Stimulated activated CD8-positive, alpha-beta memory T cell treated with anti-CD3 and anti-CD28 coated beads, Interleukin-7, amount 100 ng/mL, for 4 hours (primary cell): ENCODE data around the gene KIRREL2.
"Not testable (repeated sequence)": the region's sequence is repeated elsewhere in the genome, so short reads cannot be mapped to it uniquely, and the experiment has no call there.

Experiments used
- DNase-seq, 2 donors: peaks; one replicate each; pipeline ENCODE4 v3.0.0-alpha.2; 2020; ENCODE audit warnings: low read depth in 2 of 2

KIRREL2 gene

DNA sequence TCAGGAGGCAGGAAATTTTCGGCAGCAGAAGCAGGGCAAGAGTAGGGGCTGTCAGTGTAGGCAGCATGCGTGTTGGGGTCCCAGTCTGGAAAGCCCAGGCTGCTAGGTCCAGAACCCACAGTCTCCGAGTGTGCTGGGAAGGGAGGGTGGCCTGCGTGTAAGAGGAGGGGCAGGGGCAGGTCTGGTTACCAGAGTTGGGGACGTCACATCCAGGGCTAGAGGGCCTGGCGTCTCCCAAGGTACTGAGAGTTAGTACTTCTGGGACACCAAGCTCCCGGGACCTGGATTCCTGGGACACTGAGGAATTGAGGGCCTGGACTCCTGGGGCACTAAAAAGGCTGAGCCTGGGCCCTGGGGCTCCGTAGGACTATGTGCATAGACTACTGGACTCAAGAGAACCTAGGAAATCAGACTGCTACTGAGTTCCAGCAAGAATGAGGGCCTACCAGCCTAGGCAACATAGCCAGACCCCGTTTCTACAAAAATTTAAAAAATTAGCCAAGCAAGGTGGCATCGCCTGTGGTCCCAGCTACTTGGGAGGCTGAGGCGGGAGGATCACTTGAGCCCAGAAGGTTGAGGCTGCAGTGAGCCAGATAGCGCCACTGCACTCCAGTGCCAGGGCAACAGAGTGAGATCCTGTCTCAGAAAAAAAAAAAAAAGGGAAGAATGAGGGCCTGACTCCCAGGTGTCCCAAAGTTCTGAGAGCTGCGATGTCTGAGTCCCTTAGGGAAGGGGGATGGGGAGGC, 41.2 kb downstream of the KIRREL2 start:
- DNase-seq = no peak

DNA sequence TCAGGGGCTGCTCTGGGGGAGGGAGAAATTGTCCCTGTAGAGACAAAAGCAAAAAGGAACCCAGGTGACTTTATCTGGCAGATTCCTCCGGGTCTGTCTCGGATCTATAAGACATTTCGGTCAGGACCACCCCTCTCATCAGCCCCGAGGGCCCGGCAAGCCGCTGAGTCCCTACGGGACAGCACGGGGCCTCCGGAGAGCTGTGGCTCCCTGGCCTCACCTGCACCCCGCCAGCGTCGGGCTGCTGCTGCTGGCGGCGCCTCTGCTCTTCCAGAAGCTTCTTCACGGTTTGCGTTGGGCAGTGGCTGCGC, 41.7 kb downstream of the KIRREL2 start:
- no peak for DNase-seq

DNA sequence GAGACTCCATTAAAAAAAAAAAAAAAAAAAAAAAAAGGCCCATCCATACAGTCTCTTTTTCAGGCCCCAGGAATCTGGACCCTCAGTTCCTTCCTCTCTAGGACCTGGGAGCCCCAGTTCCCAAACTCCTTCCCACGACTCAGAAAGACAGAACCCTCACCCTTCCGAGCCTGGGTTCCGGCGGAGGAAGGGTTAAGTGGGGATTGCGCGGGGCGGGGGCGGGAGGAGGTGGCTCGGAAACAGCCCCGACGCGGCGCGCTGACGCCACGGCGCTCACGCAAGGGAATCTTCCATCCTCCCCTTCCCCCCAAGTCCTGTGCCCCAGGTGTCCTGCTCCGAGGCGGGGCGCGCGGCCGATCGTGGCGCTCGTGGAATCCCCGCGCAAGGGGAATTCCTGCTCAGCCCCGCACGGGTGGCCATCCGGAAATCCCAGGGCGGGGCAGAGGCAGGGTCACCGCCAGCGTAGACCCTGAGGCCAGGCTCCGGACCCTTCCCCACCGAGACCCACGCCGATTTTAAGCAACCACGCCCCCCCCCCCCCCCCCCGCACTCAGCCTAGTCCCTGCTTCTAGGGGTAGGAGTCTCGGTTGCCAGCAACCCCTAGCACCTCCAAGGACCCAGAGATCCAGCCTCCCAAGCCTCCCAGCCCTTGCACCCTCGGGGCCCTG, 43.0 kb downstream of the KIRREL2 start:
- peak; percentile 81 to 90 for DNase-seq

DNA sequence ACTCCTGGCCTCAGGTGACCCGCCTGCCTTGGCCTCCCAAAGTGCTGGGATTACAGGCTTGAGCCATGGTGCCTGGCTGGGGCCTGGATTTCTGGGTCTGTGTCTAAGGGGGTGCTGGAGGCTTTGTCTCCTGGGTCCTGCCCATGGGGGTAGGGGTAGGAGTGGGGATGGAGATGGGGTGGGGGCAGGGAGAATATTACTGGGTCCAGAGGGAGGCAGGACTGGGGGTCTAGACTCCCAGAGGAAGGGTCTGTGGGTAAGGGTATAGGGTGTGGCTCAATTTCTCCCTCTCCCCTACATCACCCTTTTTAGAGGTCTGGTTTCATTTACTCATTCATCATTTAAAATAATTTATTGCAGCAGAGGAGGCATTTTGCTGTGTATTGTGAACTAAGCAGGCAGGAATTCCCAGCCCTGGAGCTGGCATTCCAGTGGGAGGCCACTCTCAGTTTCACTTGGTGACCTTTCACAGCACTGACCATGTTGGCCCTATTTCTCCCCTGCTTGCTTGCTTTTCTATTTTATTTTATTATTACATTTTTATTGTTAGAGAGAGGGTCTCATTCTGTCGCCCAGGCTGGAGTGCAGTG, 44.4 kb downstream of the KIRREL2 start:
- DNase-seq = no peak

DNA sequence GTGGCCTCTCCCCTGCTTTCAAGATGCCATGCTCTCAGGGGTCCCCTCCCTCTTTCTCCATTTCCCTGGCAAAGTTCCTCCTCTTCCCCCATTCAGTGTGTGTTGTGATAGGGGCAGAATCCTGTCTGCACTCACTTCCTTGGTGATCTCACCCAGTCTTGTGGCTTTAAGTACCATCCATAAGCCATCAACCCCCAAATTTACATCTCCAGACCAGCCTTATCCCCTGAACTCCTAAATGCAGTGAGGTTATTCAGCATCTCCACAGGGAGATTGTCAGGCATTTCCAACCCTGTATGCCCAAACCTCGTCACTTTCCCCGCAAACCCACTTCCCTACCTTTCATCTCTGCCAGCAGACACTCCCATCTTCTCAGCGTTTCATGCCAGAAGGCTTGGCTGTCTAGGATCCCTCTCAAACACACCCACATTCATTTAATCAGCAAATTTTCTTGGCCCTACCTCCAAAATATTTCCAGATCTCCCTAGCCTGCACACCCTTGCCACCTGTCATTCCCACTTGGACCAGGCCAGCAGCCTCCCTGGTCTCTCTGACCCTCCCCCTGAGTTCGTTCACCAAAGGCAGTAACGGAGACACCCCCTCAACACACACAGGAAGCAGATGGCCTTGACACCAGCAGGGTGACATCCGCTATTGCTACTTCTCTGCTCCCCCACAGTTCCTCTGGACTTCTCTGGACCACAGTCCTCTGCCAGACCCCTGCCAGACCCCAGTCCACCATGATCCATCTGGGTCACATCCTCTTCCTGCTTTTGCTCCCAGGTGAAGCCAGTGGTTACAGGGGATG, 45.3 kb downstream of the KIRREL2 start, which contains the start of gene HCST:
HCST (plus strand) TSS at position 676 of the 808 bp plus-strand sequence; CDS start at position 741, 65 bp downstream.
- peak in 1 of 2 donors; percentile 36 for DNase-seq

DNA sequence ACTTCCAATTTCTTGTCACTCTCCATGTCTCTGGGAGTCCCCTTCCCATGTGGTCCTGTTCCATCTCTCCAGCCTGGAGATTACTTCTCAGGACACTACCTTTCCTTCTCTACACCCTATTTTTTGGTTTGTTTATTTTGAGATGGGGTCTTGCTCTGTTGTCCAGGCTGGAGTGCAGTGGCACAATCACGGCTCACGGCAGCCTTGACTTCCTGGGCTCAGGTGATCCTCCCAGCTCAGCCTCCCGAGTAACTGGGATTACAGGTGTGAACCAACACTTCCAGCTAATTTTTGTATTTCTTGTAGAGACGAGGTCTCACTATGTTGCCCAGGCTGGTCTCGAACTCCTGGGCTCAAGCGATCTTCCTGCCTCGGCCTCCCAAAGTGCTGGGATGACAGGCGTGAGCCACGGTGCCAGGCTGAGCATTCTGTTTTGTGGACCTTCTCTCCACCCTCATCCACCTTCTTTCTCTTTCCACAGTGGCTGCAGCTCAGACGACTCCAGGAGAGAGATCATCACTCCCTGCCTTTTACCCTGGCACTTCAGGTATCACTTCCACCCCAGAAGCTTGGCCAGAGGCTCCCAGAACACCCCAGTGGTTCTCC, 46.3 kb downstream of the KIRREL2 start:
- no peak for DNase-seq

DNA sequence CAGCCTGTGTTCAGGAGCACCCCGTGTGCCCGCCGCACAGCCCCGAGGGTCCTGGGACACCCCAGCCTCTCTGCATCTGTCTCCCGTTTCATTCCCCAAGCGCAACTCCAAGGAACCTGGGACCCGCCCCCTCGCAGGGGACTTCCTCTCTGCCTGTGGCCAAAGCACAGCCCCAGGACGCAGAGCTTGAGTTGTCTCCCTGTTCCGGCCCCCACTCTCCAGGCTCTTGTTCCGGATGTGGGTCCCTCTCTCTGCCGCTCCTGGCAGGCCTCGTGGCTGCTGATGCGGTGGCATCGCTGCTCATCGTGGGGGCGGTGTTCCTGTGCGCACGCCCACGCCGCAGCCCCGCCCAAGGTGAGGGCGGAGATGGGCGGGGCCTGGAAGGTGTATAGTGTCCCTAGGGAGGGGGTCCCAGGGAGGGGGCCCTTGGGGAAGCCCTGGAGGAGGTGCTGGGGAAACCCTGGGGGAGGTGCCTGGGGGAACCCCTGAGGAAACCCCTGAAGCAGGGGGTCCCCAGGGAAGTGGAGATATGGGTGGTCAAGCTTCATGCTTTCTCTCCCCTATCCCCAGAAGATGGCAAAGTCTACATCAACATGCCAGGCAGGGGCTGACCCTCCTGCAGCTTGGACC, 47.0 kb downstream of the KIRREL2 start:
- peak; percentile 90 to 92 for DNase-seq

DNA sequence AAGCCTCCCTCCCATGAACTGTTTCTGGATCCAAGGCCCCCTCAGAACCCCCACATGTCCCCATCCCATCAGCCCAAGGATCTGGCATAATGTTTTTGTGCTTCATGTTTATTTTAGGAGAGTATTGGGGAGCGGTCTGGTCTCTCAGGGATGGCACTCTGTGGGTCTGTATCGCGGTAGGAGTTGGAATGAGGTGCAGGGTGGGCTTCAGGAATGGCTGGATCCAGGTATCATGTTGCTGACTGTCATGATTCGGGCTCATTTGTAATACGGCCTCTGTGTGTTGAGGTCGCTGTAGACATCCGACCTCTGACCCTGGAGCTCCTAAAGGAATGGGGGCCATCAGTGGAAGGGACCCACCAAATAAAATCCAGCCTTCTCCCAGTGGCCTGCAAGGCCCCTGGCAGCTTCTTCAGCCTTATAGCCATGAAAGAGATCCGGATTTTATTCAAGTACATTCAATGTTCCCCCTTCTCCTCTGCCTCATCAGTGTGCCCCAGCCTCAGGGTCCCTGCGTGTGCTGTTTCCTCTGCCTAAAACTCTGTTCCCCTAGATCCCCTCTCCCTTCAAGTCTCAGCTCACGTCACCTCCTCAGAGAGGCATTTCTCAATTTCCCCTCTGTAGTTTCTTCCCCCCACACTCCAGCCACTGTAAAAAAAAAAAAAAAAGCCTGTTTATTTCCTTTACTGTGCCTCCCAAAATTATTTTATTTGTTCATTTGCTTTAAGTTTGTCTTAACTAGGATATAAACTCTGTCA, 47.8 kb downstream of the KIRREL2 start:
- no peak for DNase-seq

DNA sequence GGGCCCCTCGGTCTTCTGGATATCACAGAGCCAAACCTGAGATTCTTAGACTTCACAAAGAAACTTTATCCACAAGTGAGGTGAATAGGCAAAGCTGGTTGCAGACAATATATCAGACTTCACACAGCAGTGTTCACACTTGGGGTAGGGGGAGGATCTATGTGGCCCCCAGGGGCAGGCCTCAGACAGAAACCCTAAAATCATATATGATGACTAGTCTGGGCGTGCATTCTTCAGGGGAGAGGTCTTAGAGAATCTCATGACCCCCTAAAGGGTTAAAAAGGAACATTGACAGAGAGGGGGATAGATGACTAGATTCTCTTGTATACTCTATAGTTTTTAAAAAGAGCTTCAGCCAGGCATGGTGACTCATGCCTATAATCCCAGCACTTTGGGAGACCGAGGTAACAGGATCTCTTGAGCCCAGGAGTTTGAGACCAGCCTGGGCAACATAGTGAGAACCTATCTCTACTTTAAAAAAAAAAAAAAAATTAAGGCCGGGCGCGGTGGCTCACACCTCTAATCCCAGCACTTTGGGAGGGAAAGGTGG, 48.5 kb downstream of the KIRREL2 start:
- no peak for DNase-seq

DNA sequence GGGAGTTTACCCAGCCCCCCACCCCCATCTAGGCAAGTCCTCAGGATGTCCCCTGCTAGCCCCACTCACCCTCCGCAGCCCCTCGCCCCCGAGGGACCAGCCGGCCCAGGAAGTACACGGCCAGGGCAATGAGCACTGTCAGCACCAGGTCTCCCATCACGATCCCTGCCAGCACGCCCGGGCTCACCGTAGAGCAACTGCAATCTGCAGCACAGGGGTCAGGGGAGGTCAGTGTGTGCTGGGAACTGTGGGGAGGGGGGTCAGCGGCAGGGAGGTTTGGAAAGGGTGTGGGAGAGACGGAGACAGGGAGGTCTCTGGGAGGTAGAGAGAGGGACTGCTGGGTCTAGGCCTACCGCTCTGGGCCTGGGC, 50.6 kb downstream of the KIRREL2 start:
- DNase-seq = no peak

DNA sequence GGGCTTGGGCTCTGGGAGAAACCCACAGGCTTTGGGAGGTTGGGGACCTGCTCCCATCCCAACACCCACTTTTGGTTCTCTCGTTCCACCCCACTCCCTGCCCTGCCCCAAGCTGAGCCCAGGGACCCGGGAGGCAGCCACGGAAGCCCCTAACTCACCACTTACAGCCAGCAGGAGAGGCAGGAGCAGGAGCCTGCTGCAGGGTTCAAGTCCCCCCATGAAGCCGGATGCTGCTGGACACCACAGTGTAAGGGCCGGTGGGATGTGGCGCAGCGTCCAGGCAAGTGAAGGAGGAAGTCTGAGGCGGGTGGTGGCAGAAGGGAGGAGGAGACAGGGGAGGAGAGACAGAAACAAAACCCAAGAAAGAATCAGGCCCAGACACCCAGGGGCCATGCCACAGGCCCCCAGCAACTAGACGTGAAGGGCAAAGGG, 51.3 kb downstream of the KIRREL2 start, which contains the start of gene TYROBP:
TYROBP (minus strand) TSS at position 286 of the 432 bp plus-strand sequence; CDS start at position 219, 67 bp downstream.
- DNase-seq = no peak

DNA sequence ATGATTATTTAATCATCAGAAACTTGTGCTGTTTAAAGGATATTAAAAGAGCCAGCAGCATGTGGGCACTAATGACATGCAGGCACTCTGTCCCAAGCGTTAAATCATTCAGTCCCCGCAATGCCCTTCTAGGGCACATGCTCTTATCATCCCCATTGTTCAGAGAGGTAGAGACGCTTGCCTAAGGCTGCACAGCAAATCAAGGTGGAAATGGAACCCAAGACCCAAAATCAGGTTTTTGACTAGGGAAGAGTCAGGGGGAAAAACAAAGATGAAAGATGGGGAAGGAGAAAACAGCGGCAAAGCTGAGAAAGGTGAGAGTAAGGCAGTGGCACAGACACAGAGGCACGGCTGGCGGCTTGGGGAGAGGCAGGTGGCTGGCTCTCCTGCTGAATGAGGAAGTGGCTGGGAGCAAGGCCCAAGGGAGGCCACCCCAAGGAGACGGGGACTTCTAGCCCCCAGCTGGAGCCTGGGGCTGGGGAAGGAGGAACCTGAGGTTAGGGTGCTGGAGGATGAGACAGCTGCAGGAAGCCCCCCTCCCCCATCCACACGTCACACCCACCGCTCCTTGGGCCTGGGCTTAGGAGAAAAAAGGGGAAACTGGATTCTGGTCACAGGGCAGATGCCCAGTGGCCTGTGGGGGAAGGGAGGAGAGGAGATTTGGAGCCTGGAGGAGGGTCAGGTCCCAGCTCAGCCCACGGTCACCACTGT, 52.4 kb downstream of the KIRREL2 start:
- peak in 1 of 2 donors; percentile 31 for DNase-seq

DNA sequence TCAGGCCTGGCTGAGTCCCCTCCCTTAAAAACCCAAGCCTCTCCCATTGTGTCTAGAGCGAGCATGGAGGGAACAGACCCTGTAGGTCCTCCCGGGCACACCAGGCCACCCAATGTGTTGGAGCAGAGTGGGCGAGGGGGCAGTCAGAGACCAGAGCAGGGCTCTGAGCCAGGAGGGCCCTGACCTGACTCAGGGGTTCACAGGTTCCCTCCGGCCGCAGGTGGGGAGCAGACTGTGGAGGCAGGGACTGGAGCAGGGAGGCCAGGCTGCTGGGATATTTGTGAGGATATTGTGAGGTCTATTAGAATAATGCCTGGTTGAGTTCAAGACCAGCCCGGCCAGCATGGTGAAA, 52.9 kb downstream of the KIRREL2 start:
- no peak for DNase-seq

DNA sequence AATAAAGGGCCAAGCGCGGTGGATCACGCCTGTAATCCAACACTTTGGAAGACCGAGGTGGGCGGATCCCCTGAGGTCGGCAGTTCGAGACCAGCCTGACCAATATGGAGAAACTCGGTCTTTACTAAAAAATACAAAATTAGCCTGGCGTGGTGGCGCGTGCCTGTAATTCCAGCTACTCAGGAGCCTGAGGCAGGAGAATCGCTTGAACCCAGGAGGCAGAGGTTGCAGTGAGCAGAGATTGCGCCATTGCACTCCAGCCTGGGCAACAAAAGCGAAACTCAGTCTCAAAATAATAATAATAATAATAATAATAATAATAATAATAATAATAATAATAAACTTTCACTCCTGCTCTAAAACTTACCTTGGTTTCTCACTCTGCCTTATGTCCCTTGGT, 53.6 kb downstream of the KIRREL2 start:
- not testable (repeated sequence) for DNase-seq

DNA sequence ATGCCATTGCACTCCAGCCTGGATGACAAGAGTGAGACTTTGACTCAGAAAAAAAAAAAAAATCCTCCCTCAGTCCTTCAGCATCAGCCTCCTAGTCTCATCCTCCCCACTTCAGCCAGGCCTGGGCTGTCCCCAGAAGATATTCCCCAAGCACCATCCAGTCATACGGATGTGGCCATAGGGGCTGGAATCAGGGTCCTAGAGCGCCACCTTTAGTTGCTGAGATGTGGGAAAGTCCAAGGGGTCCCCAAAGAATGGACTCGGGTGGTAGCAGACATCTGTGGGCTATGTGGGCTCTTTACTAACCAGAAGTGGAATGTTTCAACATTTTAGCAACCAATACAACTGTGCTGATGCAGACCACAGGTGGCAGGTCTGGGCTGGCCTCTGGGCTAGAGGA, 54.5 kb downstream of the KIRREL2 start:
- no peak for DNase-seq

DNA sequence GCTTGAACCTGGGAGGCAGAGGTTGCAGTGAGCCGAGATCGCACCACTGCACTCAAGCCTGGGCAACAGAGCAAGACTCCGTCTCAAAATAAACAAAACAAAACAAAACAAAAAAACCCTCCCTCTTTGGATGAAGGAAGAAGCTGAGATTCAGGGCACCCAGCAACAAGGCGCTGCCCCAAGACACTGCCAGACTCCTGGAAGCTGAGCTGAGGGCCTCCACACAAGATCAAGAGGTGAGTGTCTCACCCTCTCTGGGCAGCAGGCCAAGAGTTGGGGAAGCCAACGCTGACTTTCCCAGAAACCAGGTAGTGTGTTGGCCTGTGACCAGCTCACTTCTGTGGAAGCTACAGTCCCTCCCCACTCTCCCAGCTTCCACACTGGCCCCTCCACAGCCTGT, 55.1 kb downstream of the KIRREL2 start:
- DNase-seq = no peak

DNA sequence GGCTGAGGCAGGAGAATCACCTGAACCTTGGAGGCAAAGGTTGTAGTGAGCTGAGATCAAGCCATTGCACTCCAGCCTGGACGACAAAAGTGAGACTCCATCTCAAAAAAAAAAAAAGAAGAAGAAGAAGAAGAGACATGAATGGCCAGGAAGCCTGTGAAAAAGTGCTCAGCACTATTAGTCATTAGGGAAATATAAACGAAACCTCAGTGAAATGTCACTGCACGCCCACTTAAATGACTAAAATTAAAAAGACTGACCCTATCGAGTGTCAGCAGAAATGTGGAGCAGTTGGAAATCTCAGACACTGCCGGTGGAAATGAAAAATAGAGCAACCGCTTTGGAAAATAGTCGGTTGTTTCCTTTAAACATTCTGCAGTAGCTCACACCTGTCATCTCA, 56.9 kb downstream of the KIRREL2 start:
- no peak for DNase-seq

DNA sequence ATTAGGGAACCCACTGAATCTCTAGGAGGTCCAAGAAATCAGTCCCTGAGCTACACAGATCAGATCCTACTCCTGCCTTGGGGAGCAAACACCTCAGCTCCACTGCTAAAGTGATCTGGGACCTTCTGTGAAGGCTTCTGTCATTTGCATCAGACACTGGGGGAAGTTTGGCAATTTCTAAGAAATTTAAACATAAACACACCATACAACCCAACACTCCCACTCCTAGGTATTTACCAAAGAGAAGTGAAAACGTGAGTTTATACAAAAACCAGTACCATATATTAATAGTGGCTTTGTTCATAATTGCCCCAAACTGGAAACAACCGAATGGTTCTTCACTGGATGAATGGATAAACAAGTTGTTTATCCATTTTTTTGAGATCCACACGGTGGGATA, 58.7 kb downstream of the KIRREL2 start:
- no peak for DNase-seq
